Stimulated activated naive B cell treated with anti-CD40 and anti-IgM and Interleukin-4, amounts not matched to agents 10 μg/mL and 1 μg/mL and 100 μg/mL, for 72 hours (primary cell): ENCODE measurements around the gene TTC21B.
"Not testable (repeated sequence)": the region's sequence is repeated elsewhere in the genome, so short reads cannot be mapped to it uniquely, and the experiment has no call there.

Experiments
- ATAC-seq, 2 donors: fragments of 150-1000 bp; cut with Tn5 transposase; replicated peaks; 2 replicates each; pipeline ENCODE4 v1.10.0; 2021; ENCODE audit warnings: moderate library complexity in 1 of 2
- DNase-seq: peaks from one replicate; pipeline ENCODE4 v3.0.0; 2021
- H3K27ac Mint-ChIP-seq: one replicate; pipeline ENCODE4 v1.8.0; 2022; ENCODE audit warnings: mild to moderate bottlenecking, mixed read lengths
- H3K27me3 Mint-ChIP-seq, 2 donors: one replicate each; pipeline ENCODE4 v1.8.0; 2022; ENCODE audit warnings: mixed read lengths in 2 of 2
- H3K36me3 Mint-ChIP-seq, 2 donors: one replicate each; pipeline ENCODE4 v1.8.0; 2022; ENCODE audit warnings: mixed read lengths in 2 of 2, mild to moderate bottlenecking in 1 of 2
- H3K4me1 Mint-ChIP-seq, 2 donors: one replicate each; pipeline ENCODE4 v1.8.0; 2022; ENCODE audit warnings: mixed read lengths in 2 of 2, mild to moderate bottlenecking in 1 of 2
- H3K4me3 Mint-ChIP-seq, 2 donors: one replicate each; pipeline ENCODE4 v1.8.0; 2022; ENCODE audit warnings: mild to moderate bottlenecking in 2 of 2, mixed read lengths in 2 of 2, moderate library complexity in 1 of 2
- H3K9me3 Mint-ChIP-seq, 2 donors: one replicate each; pipeline ENCODE4 v1.8.0; 2022; ENCODE audit warnings: mixed read lengths in 2 of 2, mild to moderate bottlenecking in 1 of 2

Gene TTC21B

DNA sequence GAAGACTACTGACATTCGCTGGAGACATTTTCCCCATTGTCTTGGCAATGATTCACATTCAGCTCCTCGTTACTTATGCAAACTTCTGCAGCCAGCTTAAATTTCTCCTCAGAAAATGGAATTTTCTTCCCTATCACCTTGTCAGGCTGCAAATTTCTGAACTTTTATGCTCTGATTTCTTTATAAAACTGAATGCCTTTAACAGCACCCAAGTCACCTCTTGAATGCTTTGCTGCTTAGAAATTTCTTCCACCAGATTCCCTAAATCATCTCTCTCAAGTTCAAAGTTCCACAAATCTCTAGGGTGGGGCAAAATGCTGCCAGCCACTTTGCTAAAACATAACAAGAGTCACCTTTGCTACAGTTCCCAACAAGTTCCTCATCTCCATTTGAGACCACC is 92.5 kb downstream of the TTC21B start:
- H3K4me3 Mint-ChIP-seq, DNase-seq, H3K27ac Mint-ChIP-seq, H3K27me3 Mint-ChIP-seq, ATAC-seq: not testable (repeated sequence)
- peaks cover 3 to 12% of the 10 kb centered on the region in 2 donors for H3K9me3 Mint-ChIP-seq
- peaks cover 11 to 24% of the 10 kb centered on the region in 2 donors for H3K36me3 Mint-ChIP-seq
- H3K4me1 Mint-ChIP-seq: peaks cover 6 to 12% of the 10 kb centered on the region in 2 donors

DNA sequence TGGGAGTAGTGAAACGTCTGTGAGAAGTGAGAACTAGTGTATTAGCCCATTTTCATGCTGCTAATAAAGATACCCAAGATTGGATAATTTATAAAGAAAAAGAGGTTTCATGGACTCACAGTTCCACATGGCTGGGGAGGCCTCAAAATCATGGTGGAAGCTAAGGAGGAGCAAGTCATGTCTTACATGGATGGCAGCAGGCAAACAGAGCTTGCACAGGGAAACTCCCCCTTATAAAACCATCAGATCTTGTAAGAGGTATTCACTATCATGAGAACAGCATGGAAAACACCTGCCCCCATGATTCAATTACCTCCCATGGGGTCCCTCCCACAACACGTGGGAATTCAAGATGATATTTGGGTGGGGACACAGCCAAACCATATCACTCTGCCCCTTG is 93.9 kb downstream of the TTC21B start:
- not testable (repeated sequence) for DNase-seq, H3K27me3 Mint-ChIP-seq, H3K4me3 Mint-ChIP-seq, ATAC-seq, H3K27ac Mint-ChIP-seq
- Mint-ChIP-seq H3K4me1 (peaks cover 6 to 12% of the 10 kb centered on the region in 2 donors), H3K36me3 (peaks cover 15 to 25% of the 10 kb centered on the region in 2 donors), H3K9me3 (peaks cover 3 to 12% of the 10 kb centered on the region in 2 donors)

DNA sequence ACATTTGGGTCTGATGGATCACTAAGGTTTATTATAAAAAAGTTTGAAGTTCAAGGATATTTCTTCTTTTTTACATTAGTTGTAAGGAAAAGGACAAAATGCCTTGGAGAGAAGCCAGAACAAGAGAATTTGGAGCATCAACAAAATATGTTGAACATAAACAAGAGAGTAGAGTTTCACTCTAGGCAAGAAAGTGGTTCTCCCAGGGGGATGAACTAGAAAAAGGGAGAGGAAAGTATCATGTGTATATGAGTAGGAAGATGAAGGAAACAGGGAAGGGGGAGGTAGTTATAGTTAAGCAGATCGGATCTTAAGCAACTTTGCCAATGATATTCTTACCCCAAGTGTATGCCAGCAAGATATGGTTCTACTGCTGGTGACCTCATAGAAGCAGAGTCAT is 95.7 kb downstream of the TTC21B start:
- Mint-ChIP-seq H3K36me3 (peaks cover 34 to 42% of the 10 kb centered on the region in 2 donors), H3K4me3 (no peak overlapping the region)

DNA sequence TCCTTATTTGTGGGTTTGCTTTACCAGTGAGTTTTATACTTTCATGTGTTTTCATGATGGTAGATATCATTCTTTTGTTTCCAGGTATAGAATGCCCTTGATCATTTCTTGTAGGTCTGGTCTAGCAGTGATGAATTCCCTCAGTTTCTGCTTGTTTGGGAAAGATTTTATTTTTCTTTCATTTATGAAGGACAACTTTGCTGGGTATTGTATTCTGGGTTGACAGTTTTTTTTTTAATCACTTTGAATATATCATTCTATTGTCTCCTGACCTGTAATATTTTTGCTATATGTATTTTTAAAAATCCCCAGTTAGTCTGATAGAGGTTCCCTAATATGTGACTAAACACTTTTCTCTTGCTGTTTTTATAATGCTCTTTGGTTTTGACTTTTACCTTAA is 101.2 kb downstream of the TTC21B start:
- peaks cover 25 to 30% of the 10 kb centered on the region in 2 donors for H3K9me3 Mint-ChIP-seq
- H3K27ac Mint-ChIP-seq: no peak overlapping the region
- no peak overlapping the region for H3K4me3 Mint-ChIP-seq
- no peak for DNase-seq
- no peaks in the 10 kb centered on the region for H3K27me3 Mint-ChIP-seq
- H3K36me3 Mint-ChIP-seq: peaks cover 32 to 36% of the 10 kb centered on the region in 2 donors
- ATAC-seq: no peak
- H3K4me1 Mint-ChIP-seq: no peaks in the 10 kb centered on the region

More for the DNA sequence above, 95.7 kb downstream of the TTC21B start:
- ATAC-seq (no peak), DNase-seq (no peak)
- peaks cover 18 to 24% of the 10 kb centered on the region in 2 donors for H3K9me3 Mint-ChIP-seq
- no peaks in the 10 kb centered on the region for H3K27me3 Mint-ChIP-seq
- H3K4me1 Mint-ChIP-seq: no peaks in the 10 kb centered on the region
- H3K27ac Mint-ChIP-seq: no peak overlapping the region

DNA sequence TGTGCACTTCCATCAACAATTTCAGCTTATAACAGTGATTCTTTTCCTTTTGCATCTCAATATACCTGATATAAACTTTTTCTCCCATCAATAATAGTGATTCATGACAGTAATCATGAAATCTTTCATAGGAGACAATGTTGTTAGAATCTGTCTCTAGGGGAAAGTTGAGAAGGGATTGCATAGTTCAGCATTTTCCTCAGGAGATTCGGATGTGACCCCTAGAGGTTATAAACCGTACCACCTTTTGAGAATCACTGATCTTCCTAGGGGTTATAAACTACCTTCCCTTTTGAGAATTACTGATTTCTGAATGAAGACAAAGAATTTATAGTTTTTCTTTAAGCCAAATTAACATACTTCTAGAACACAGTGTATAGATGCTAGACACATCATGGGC is 106.6 kb downstream of the TTC21B start:
- Mint-ChIP-seq H3K36me3 (peaks cover 4 to 6% of the 10 kb centered on the region in 2 donors), H3K4me3 (no peak overlapping the region), H3K27me3 (no peaks in the 10 kb centered on the region), H3K27ac (no peak overlapping the region), H3K4me1 (no peaks in the 10 kb centered on the region), H3K9me3 (peaks cover 9 to 12% of the 10 kb centered on the region in 2 donors)
- no peak for ATAC-seq
- no peak for DNase-seq

DNA sequence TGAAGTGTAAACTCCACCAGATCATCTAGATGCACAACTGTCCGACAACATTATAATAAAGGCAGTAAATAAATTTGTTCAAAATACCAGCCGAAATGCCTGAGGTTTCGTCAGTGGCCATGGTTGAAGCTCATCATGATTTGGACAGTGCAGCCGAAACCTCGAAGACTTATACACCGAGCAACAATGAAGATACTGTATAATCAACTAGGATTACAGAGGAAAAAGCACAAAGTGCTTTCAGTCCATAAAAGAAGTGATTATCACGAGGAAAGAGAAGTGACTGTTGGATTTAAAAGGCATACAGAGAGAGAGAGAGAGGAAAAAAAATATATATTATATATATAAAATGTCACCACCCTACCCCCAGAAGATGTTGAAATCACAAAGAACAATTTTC is 107.5 kb downstream of the TTC21B start:
- Mint-ChIP-seq H3K36me3 (peaks cover 3 to 5% of the 10 kb centered on the region in 2 donors), H3K27me3 (no peaks in the 10 kb centered on the region), H3K4me1 (no peaks in the 10 kb centered on the region), H3K27ac (no peak overlapping the region), H3K4me3 (no peak overlapping the region), H3K9me3 (peaks cover 6 to 8% of the 10 kb centered on the region in 2 donors)
- ATAC-seq (no peak), DNase-seq (no peak)

DNA sequence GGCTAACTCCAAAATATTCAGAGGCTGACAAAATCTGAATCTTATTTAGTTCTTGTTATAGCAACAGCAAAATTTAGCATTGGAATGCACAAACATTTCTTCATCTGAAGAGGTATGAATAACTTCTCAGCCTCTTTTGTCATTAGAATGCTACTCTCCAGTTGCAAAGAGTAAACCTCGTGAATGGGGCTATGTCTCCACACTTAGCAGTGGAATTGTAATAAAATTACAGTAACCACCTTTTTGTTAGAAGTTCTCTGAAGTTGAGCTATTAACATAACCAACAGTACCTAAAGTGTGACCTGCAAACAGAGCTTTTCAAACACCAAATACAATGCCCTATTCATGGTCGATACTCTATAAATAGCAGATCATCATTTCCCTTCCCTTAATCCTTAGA is 109.4 kb downstream of the TTC21B start:
- no peaks in the 10 kb centered on the region for H3K27me3 Mint-ChIP-seq
- no peak for ATAC-seq
- no peak overlapping the region for H3K4me3 Mint-ChIP-seq
- no peak for DNase-seq
- no peaks in the 10 kb centered on the region for H3K4me1 Mint-ChIP-seq
- no peak overlapping the region for H3K27ac Mint-ChIP-seq
- H3K9me3 Mint-ChIP-seq: no peaks in the 10 kb centered on the region
- no peaks in the 10 kb centered on the region for H3K36me3 Mint-ChIP-seq

DNA sequence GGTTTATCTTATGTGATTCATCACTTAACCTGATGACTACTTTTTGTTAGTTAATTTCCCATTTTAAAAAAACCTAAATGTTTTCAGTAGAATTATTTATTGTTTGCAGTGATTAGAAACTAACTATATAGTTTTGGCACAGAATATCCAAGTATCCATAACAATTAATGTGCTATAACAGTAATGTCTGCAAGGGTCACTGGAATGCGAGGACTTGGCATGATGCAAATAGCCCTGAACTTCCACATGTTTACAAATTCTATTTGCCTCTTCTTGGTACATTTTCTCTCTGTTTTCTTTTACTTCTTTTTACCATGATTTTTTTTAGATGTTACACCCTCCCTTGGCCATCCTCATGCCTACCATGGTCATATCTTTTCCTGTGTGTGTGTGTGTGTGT is 110.2 kb downstream of the TTC21B start:
- H3K36me3 Mint-ChIP-seq: peaks cover 0 to 2% of the 10 kb centered on the region in 2 donors

DNA sequence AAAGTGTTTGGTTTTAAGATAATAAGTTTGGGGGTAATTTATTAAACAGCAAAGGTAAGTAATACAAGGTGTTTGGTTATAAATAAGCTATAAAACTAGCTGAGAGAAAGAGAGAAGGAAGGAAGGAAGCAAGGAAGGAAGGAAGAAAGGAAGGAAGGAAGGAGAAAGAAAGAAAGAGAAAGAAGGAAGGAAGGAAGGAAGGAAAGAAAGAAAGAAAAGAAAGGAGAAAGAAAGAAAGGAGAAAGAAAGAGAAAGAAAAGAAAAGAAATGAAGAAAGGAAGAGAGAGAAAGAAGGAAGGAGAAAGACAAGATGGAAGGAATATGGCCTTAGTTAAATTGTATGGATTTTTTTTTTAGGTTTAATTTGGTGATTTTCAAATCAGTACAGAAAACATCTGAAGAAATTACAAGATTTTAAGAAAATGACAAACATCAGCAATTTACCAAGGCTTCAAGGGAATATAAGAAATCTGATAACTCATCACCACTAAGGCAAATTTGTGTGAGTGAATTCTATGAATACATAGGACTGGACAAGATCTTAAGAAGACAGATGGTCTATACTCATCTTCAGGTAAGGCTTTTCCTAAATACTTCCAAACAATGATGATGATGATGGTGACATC is 113.1 kb downstream of the TTC21B start:
- Mint-ChIP-seq H3K9me3 (no peaks in the 10 kb centered on the region), H3K27me3 (no peaks in the 10 kb centered on the region), H3K4me3 (no peak overlapping the region), H3K4me1 (no peaks in the 10 kb centered on the region), H3K36me3 (peaks cover 0 to 2% of the 10 kb centered on the region in 2 donors), H3K27ac (no peak overlapping the region)
- no peak for ATAC-seq
- DNase-seq: no peak

More for the DNA sequence above, 110.2 kb downstream of the TTC21B start:
- no peak for DNase-seq
- Mint-ChIP-seq H3K4me3 (no peak overlapping the region), H3K9me3 (no peaks in the 10 kb centered on the region), H3K27me3 (no peaks in the 10 kb centered on the region), H3K4me1 (no peaks in the 10 kb centered on the region), H3K27ac (no peak overlapping the region)
- no peak for ATAC-seq

DNA sequence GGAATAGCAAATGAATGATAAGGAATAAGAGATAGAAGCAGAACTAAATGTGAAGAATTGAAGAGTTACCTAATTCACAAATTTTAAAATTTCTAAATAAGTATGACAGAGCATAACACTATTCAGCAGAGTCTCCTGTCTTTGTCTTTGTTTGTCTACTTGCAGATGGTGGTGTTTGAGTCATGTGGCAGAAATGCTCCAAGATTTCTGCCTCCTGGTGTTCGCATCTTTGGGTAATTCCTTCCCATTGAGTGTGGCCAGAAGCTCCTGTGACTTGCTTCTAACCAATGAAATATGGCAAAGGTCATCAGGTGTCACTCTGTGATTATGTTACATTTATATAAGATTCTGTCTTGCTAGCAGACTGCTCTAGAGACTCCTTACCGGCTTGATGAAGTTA is 114.0 kb downstream of the TTC21B start:
- H3K9me3 Mint-ChIP-seq: no peaks in the 10 kb centered on the region
- H3K4me1 Mint-ChIP-seq: no peaks in the 10 kb centered on the region
- no peaks in the 10 kb centered on the region for H3K27me3 Mint-ChIP-seq
- peaks cover 0 to 2% of the 10 kb centered on the region in 2 donors for H3K36me3 Mint-ChIP-seq
- no peak overlapping the region for H3K4me3 Mint-ChIP-seq
- DNase-seq: no peak
- ATAC-seq: no peak
- H3K27ac Mint-ChIP-seq: no peak overlapping the region

DNA sequence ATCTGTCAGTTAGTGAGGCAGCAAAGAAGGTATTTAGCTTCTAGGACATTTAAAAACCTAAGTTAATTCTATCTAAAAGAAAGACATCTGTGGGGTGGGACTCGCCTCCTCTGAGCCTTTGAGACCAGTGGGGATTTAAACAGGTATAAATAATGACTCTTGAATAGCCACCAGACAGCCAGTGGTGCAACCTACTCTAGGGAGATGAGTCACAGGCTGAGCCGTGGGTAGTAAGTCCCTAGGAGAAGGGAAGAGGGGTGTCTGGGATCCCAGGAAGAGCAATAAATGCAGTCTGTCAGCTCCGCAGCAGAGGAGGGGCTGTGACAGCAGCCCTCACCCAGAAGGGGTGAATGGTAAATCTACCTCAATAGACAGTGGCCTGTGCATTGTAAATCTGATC is 116.5 kb downstream of the TTC21B start:
- H3K27ac Mint-ChIP-seq: no peak overlapping the region
- H3K27me3 Mint-ChIP-seq: no peaks in the 10 kb centered on the region
- peaks cover 0 to 2% of the 10 kb centered on the region in 2 donors for H3K36me3 Mint-ChIP-seq
- no peaks in the 10 kb centered on the region for H3K4me1 Mint-ChIP-seq
- H3K9me3 Mint-ChIP-seq: no peaks in the 10 kb centered on the region
- ATAC-seq: no peak
- H3K4me3 Mint-ChIP-seq: no peak overlapping the region
- no peak for DNase-seq

DNA sequence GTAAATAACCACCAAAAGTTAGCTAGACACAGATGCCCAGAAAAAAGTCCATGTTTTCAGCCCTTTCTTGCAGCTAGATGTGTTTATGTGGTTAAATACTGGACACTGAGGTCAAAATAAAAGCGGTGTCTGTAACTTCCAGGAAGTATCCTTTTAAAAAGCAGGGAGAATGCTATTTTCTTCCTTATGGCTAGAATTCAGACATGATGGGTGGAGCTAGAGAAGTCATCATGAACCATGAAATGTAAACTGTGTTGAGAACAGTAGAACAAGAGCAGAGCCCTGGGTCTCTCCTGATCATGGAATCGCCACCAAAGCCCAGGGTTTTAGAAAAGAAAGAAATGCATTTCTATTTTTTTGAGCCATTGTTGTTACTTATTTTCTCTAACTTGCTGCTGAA is 118.2 kb downstream of the TTC21B start:
- no peaks in the 10 kb centered on the region for H3K4me1 Mint-ChIP-seq
- H3K4me3 Mint-ChIP-seq: no peak overlapping the region
- H3K9me3 Mint-ChIP-seq: no peaks in the 10 kb centered on the region
- ATAC-seq (no peak), DNase-seq (no peak)
- H3K27me3 Mint-ChIP-seq: no peaks in the 10 kb centered on the region
- no peak overlapping the region for H3K27ac Mint-ChIP-seq
- peaks cover 0 to 2% of the 10 kb centered on the region in 2 donors for H3K36me3 Mint-ChIP-seq

DNA sequence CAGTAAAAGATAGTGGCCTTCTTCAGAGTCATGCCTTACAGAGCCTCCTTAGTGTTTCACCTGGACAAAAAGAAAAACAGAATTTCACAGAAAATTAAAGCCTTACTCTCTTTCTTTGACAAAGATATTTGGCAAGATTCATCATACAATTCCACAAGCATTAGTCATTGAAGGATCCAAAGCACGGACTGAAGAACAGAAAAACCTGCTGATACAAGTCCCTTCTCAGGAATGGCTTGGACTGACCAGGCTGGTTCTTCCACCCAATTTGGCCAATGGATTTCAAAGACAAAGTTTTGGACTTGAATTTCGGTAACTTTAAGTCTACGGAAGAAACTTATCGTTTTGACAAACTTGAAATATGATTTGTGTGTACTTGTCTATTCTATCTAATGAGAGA is 120.4 kb downstream of the TTC21B start:
- DNase-seq (no peak), ATAC-seq (no peak)
- Mint-ChIP-seq H3K4me1 (no peaks in the 10 kb centered on the region), H3K27ac (no peak overlapping the region), H3K36me3 (no peaks in the 10 kb centered on the region), H3K9me3 (no peaks in the 10 kb centered on the region), H3K27me3 (no peaks in the 10 kb centered on the region), H3K4me3 (no peak overlapping the region)

DNA sequence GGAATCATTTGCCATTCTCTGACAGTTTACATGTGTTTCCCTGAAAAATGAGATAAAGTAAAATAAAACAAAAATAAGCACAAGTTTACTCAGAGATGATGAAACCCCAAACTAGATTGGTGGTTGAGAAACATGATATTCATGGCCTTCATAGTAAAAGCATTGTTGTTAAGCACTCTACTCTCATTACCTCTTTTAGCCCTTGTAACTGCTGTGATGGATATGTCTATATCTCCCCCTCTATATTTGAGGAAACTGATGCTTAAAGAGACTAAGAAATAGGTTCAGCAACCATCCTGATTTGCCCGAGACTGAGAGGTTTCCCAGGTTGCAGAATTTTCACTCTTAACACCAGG is 125.7 kb downstream of the TTC21B start:
- peak; percentile 55 to 70 for ATAC-seq
- Mint-ChIP-seq H3K4me3 (no peak overlapping the region), H3K36me3 (no peaks in the 10 kb centered on the region), H3K9me3 (no peaks in the 10 kb centered on the region), H3K4me1 (peaks cover 6 to 22% of the 10 kb centered on the region in 2 donors), H3K27ac (peak overlapping the region; percentile 27), H3K27me3 (no peaks in the 10 kb centered on the region)
- DNase-seq: no peak

DNA sequence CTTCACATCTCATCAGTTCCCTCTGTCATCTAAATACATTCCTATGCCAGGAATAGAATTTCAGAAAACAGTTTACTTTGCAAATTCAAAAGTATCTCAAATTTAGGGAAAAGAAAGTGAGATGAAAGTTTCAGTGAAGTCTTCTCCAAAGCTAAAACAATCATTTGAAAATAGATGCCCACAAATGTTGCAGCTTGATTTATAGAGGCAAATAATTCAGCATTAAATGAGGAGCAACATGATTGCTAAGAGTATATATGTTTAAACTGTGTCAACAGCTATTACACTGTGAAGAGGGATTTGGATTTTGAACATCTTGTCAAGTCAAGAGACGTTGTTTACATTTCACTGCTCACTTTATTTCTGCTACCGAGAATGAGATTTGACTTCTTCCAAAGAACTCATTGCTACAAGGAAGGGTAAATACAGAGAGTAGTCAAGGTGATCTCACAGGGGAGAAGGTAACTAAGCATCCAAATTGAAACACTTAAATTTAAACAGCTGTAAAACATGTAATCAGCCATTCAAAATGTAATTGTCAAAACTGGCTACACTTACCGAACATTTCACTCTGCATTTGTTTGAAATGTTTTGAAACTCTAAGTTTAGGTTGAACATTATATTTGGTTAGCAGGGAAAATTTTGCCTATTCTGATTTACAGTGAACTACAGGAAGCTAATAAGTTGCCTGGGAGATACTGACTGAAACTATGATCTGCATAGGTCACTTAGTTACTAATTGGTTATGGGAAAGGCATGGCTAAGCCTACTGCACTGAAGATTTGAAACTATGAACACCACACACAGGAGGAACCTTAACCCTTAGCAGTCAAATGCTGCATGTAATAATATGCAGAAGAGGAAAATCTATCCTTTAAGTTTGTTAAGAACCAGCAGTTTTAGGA is 126.3 kb downstream of the TTC21B start:
- Mint-ChIP-seq H3K4me3 (no peak overlapping the region), H3K36me3 (no peaks in the 10 kb centered on the region), H3K27ac (peak overlapping the region; percentile 27)

More for the DNA sequence above, 126.3 kb downstream of the TTC21B start:
- ATAC-seq (peak; percentile 83 to 91), DNase-seq (no peak)
- peaks cover 6 to 22% of the 10 kb centered on the region in 2 donors for H3K4me1 Mint-ChIP-seq
- no peaks in the 10 kb centered on the region for H3K9me3 Mint-ChIP-seq
- no peaks in the 10 kb centered on the region for H3K27me3 Mint-ChIP-seq
